ENCODE results near the gene RABGEF1.

DNA sequence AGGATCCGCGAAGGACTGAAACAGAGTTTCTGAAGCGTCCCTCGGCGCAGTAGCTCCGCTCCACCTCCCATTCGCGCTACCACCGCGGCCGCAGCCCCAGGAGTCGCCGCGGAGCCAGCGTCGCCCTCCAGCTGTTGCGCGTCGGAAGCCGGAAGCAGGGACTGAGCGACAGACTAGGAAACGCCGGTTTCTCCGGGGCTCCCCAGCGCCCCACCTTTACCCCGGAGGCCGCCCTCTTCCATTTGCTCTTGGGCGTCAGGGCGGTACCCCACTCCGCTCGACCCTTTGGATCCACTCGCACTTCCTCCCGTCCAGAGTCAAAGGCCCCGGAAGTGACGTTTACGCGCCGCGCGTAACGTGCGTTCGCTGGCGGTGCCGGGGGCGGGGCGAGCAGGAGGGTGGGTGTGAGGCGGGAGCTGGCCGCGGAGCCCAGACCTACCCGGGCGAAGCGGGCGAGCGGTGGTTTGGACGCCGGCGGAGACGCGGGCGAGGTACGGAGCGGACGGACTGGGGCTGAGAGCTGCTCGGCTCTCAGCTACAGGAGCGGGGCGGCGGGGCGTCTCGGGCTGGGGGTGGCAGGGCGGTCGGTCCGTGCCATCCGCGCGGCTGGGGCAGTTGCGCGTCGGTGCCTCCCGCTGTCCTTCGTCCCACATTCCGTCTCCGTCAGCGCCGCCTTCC lies at the start of gene RABGEF1:
- peak; percentile 76 for TF ChIP-seq POLR2A (IDR thresholded peaks at IDR 0.05)
- TF ChIP-seq CTCF (IDR thresholded peaks at IDR 0.05) = peak in 1 of 3 experiments; percentile 7

Data from testis (tissue), 2 donors.